ENCODE measurements around the gene PDZK1IP1. TPM values are rescaled to one million over a fixed set of nuclear protein-coding genes. Genes with fewer than 3 reads are reported as not detected.
"Not testable (repeated sequence)": the region's sequence is repeated elsewhere in the genome, so short reads cannot be mapped to it uniquely, and the experiment has no call there.

Gene PDZK1IP1
- total RNA-seq, 2 donors from 2014 or later: 1.6 to 1.9 TPM

DNA sequence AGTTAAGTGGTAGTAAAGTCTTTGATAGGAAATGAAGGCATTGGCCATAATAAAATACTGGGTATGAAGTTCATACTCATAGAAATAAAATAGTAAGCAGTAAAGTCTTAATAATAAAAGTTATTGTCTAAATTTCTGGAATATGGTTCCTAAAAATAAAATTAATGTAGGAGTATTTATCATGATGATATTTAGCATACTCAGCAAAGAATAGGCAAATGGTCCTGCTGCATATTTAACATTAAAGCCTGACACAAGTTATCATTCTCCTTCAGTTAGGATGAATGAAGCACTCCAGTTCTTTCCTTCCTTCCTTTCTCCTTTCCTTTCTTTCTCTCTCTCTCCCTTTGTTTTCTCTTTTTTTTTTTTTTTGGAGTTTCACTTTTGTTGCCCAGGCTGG, 25.3 kb downstream of the PDZK1IP1 start:
- ATAC-seq: no peak

DNA sequence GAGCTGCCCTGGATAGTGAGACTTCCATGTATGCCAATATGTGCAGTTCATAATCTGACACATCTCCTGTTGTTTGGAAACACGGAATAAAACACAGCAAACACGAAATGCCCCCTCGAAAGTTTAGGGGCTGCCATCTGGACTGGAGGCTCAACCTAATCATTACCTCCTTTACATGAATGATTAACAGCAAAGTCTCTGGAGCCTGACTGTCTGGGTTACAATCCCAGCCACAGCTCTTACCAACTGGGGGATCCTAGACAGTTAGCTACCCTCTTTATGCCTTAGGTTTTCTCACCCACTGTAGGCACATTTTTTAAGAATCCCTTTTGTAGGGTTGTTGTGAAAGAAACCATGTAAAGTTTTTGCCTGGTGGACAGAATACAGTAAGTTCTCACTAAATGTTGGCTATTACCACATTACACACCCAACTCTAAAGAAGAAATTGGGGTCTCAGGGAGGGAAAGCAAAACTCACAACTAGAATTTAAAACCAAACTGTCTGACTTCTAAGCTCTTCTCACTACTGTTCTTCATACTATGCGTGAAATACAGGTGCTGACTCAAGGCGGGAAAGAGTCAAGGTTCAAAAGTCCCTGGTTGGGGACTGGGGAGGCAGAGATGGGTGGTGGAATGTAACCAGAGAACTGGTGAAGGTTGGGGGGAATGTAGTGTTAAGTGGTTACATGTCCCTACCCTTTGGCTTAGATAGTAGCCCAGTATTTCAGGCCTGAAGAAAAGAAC, 28.4 kb downstream of the PDZK1IP1 start:
- ATAC-seq (no peak), DNase-seq (no peak)
- intact Hi-C loops (cut with DNase I): no loop called here

More for the DNA sequence above, 25.3 kb downstream of the PDZK1IP1 start:
- DNase-seq: no peak
- intact Hi-C loops (cut with DNase I): no loop called here

GRCh38 chr1:47160716-47161115, 29.1 kb downstream of the PDZK1IP1 start:
- ATAC-seq (no peak), DNase-seq (no peak)
- intact Hi-C loops (cut with DNase I): no loop called here

DNA sequence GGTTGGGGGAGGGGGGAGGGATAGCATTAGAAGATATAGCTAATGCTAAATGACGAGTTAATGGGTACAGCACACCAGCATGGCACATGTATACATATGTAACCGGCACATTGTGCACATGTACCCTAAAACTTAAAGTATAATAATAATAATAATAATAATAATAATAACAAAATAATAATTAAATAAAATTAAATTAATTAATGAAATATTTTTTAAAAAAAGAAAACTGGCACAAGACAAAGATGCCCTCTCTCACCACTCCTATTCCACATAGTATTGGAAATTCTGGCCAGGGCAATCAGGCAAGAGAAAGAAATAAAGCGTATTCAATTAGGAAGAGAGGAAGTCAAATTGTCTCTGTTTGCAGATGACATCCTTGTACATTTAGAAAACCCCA, 31.9 kb downstream of the PDZK1IP1 start:
- intact Hi-C loops (cut with DNase I); ATAC-seq; DNase-seq: not testable (repeated sequence)

DNA sequence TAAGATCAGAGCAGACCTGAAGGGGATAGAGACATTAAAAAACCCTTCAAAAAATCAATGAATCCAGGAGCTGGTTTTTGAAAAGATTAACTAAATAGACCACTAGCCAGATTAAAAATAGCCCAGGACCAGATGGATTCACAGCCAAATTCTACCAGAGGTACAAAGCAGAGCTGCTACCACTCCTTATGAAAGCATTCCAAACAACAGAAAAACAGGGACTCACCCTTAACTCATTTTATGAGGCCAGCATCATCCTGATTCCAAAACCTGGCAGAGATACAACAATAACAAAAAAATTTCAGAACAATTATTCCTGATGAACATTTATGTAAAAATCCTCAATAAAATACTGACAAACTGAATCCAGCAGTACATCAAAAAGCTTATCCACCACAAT, 33.4 kb downstream of the PDZK1IP1 start:
- ATAC-seq; intact Hi-C loops (cut with DNase I); DNase-seq: not testable (repeated sequence)

GRCh38 chr1:47149162-47149561, 40.7 kb downstream of the PDZK1IP1 start:
- DNase-seq; ATAC-seq; intact Hi-C loops (cut with DNase I): not testable (repeated sequence)

GRCh38 chr1:47147047-47147785, 42.6 kb downstream of the PDZK1IP1 start:
- DNase-seq: no peak
- no peak for ATAC-seq

DNA sequence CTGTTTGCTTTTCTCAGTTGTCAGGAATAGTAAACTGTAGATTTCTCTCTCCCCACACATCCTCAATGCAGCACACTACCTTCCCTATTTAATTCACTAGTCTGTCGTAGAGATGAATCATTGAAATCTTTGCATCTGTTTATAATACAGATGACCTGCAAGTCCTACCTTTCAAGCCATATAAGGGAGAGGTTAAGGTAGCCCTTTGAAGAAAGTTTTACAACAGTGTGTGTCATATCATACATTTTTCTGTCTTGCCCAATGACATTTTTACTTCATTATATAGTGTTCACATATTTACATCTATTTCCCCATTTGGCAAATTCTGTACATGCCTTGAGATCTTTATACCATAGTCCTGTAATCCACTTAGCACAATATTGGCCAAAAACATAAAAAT, 43.3 kb downstream of the PDZK1IP1 start:
- DNase-seq; intact Hi-C loops (cut with DNase I); ATAC-seq: not testable (repeated sequence)

More at GRCh38 chr1:47147047-47147785, 42.6 kb downstream of the PDZK1IP1 start:
- intact Hi-C loops (cut with DNase I): no loop called here

- intact Hi-C loops (cut with DNase I); DNase-seq; ATAC-seq: not testable (repeated sequence)
Observed at GRCh38 chr1:47143654-47144053, 46.2 kb downstream of the PDZK1IP1 start.

DNA sequence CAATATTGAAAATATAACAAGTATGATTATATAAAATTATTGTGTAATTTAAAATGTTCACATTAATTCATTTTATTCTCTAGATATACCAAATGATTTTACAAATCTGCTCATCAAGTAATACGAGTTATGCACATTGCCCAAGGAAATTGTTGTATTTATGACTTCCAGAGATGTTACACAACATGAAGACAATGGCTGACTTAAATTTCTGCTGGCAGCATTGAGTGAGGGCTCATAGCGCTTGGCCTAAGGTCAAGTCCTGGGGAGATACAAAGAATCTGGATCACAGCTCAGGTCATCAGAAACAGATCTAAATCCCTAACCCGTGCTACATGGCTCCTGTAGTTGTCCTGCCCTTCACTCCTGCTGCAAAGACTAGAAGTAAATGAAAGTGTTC, 49.5 kb downstream of the PDZK1IP1 start:
- ATAC-seq; DNase-seq; intact Hi-C loops (cut with DNase I): not testable (repeated sequence)

GRCh38 chr1:47137925-47138615, 51.8 kb downstream of the PDZK1IP1 start:
- intact Hi-C loops (cut with DNase I): no loop called here
- no peak for ATAC-seq
- DNase-seq: no peak

DNA sequence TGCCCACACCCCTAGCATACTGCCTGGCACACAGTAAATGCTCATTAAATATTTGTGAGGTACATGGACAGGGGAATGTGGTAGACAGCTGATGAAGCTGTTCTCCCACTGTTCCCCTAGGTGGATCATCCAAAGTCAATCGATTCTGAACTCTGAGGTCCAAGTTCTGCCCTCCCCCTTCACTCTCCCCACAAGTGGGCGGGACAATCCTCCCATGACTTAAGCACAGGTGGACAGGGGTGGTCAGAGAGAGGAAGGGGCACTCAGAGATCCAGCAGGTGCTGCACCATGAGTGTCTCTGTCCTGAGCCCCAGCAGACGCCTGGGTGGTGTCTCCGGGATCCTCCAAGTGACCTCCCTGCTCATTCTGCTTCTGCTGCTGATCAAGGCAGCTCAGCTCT, 52.6 kb downstream of the PDZK1IP1 start, which contains the start of gene CYP4A22:
TSS of gene CYP4A22 (plus strand) at position 244 of the 400 bp plus-strand sequence. CDS start at position 289, 45 bp downstream.
- intact Hi-C loops (cut with DNase I): no loop called here
- DNase-seq: no peak
- ATAC-seq: no peak

Other genes starting within 250 kb of the PDZK1IP1 start
- not detected for gene CYP4A11, start 248.6 kb downstream of the PDZK1IP1 start, total RNA-seq
- gene CYP4X1, start 166.4 kb downstream of the PDZK1IP1 start, total RNA-seq: 1 to 10 TPM; 2.6 to 3.0 TPM
- 1 to 10 TPM in 1 of 2 donors, under 1 TPM in 1; 0.29 to 1.1 TPM for gene CYP4Z1, start 122.8 kb downstream of the PDZK1IP1 start, total RNA-seq
- gene CYP4A22, start 52.6 kb downstream of the PDZK1IP1 start, total RNA-seq: not detected
- 1 to 10 TPM; 4.0 to 5.1 TPM for gene TAL1, start 42.2 kb upstream of the PDZK1IP1 start, total RNA-seq
- gene STIL, start 124.1 kb upstream of the PDZK1IP1 start, total RNA-seq: 1 to 10 TPM in 1 of 2 donors, under 1 TPM in 1; 0.81 to 1.4 TPM
- gene CMPK1, start 143.8 kb upstream of the PDZK1IP1 start, total RNA-seq: 10 to 100 TPM; 77.9 to 92.7 TPM
- gene FOXE3, start 226.2 kb upstream of the PDZK1IP1 start, total RNA-seq: not detected
- under 1 TPM; 0.06 to 0.08 TPM for gene FOXD2, start 248.0 kb upstream of the PDZK1IP1 start, total RNA-seq

All from left cardiac atrium (tissue), 4 donors.